Adipocyte (in vitro differentiated cells): Measurements from ENCODE around the gene CARD19.

Experiments
- DNase-seq: peaks from one replicate; pipeline ENCODE4 v3.0.0-alpha.2; 2015; ENCODE audit warnings: low read depth
- H3K27me3 ChIP-seq: replicated peaks from 2 replicates; pipeline ENCODE4 v1.7.0; 2013; ENCODE audit warnings: mild to moderate bottlenecking, low read length, moderate library complexity; ENCODE audit not compliant: control insufficient read depth, insufficient read depth
- H3K36me3 ChIP-seq: 2 replicates; pipeline ENCODE4 v1.7.0; 2013; ENCODE audit warnings: low read length, mild to moderate bottlenecking, moderate library complexity; ENCODE audit not compliant: control insufficient read depth, insufficient read depth, severe bottlenecking
- H3K4me1 ChIP-seq: 2 replicates; pipeline ENCODE4 v1.7.0; 2013; ENCODE audit warnings: mild to moderate bottlenecking, low read length, moderate library complexity; ENCODE audit not compliant: control insufficient read depth, insufficient read depth
- H3K4me3 ChIP-seq: 2 replicates; pipeline ENCODE4 v1.7.0; 2013; ENCODE audit warnings: mild to moderate bottlenecking, low read length, moderate library complexity
- H3K9ac ChIP-seq: 2 replicates; pipeline ENCODE4 v1.7.0; 2013; ENCODE audit warnings: mild to moderate bottlenecking, low read length, moderate library complexity
- H3K9me3 ChIP-seq: 2 replicates; pipeline ENCODE4 v1.7.0; 2013; ENCODE audit warnings: mild to moderate bottlenecking, low read length, moderate library complexity; ENCODE audit not compliant: control insufficient read depth

CARD19 gene

GRCh38 chr9:93057703-93058354 lies 38.2 kb upstream of the CARD19 start:
- Histone ChIP-seq H3K27me3 (peaks cover 4% of the 10 kb centered on the region), H3K9me3 (no peaks in the 10 kb centered on the region), H3K36me3 (no peaks in the 10 kb centered on the region), H3K4me1 (peaks cover 14% of the 10 kb centered on the region), H3K9ac (no peak overlapping the region), H3K4me3 (no peak overlapping the region)
- DNase-seq: no peak

GRCh38 chr9:93058355-93059010 lies 37.5 kb upstream of the CARD19 start, which contains the start of gene SUSD3:
Gene SUSD3 (plus strand): TSS chr9:93058701. CDS start chr9:93058743, 42 bp downstream.
- Histone ChIP-seq H3K4me1 (peaks cover 14% of the 10 kb centered on the region), H3K4me3 (peak within 1 kb of the TSS; percentile 33), H3K27me3 (peaks cover 4% of the 10 kb centered on the region), H3K9ac (no peak within 1 kb of the TSS), H3K36me3 (no peaks in the 10 kb centered on the region), H3K9me3 (no peaks in the 10 kb centered on the region)
- no peak for DNase-seq

DNA sequence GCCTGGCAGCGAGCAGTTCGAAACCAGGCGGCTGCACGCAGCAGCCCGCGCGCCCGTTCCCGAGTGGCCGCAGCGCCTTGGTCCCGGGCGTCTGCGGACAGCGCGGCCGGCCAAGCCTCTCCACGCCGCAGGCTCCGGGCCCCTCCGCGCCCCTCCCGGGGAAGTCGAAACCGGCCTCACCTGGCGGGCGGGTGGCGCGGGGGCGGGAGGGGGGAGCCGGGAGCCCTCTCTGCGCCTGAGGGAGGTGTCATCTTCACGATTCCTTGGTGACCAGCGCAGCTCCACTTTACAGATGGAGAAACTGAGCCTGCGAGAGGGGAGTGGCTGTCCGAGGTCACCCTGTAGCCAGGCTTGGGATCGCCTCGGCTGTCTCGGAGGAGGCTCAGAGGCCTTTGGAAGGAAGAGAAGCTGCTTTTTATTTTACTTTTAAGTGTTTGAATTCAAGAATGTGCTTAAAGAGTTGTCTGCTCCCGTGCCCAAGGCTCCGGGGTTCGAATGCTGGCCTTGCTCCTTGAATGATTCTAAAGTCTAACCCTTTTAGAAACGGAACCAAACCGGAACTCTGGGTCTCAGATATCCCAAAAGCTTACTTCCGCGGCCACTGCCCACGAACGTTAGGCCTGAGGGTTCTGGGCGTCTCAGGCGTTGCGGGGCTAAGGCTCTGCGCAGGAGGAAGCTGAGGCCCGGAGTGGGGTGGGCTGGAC lies 36.9 kb upstream of the CARD19 start:
- H3K9me3 ChIP-seq: no peaks in the 10 kb centered on the region
- no peak overlapping the region for H3K9ac ChIP-seq
- H3K4me3 ChIP-seq: peak overlapping the region; percentile 33
- DNase-seq: no peak
- H3K36me3 ChIP-seq: no peaks in the 10 kb centered on the region
- peaks cover 4% of the 10 kb centered on the region for H3K27me3 ChIP-seq
- peaks cover 14% of the 10 kb centered on the region for H3K4me1 ChIP-seq

DNA sequence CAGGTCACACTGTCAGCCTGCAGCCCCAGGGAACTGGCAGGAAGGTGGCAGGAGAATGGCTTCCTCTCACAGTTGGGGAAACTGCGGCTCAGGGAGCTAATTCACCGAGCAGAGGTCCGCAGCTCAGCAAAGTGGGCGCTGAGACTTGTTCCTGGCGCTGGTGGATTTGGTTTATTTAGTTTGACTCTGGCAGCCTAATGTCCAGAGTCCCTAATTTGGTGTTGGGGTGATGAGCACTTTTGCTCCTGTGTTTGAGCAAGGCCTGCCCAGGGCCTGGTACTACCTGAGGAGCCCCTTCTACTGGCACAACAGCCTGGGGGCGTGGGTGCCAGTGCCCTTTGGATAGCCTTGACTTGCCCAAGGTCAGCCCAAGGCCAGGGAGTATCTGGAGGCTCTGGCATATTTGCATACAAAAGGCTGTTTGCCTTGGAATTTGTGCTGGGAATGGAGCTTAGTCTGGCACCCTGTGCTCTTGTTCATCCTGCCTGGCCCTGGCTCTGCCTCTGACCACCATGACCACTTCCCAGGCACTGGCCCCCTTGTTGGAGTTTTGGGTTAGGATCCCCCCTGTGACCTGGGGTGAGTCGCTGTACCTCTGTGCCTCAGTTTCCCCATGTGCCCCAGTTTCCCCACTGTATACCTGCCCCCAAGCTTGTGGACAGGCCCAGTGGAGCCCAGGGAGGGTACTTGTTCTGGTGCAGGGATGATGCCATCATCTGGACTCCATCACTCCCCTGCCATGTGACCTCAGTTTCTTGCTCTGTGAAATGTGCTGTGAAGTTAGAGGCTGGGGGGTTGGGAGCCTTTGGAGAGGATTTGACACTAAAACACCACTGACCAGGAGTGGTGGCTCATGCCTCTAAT lies 36.1 kb upstream of the CARD19 start:
- no peaks in the 10 kb centered on the region for H3K9me3 ChIP-seq
- peaks cover 4% of the 10 kb centered on the region for H3K27me3 ChIP-seq
- H3K36me3 ChIP-seq: no peaks in the 10 kb centered on the region
- peaks cover 11% of the 10 kb centered on the region for H3K4me1 ChIP-seq
- DNase-seq: no peak
- no peak overlapping the region for H3K4me3 ChIP-seq
- no peak overlapping the region for H3K9ac ChIP-seq

DNA sequence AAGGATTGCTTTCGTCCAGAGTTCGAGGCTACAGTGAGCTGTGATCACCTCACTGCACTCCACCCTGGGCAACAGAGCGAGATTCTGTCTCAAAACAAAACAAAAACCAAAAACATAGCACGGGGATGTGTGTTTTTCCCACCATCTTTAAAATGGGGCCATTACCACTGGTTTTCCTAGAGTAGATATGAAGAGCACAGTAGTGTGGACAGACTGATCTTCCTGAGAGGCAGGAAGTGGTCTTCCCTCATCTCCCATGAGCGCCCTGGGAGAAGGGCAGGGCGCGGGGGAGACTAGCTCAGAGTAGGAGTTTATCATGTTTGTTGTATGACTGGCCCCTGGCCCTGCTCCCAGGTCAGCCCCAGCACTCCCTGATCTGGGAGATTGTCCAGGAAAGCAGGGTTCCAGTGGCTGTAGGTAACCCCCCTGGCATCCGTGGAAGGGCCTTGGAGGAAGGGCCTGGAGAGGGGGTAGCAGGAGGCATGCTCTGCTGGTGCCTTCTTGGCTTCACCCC lies 35.2 kb upstream of the CARD19 start:
- H3K9ac ChIP-seq: no peak overlapping the region
- peaks cover 4% of the 10 kb centered on the region for H3K27me3 ChIP-seq
- no peak for DNase-seq
- H3K9me3 ChIP-seq: no peaks in the 10 kb centered on the region
- peaks cover 11% of the 10 kb centered on the region for H3K4me1 ChIP-seq
- H3K36me3 ChIP-seq: no peaks in the 10 kb centered on the region
- no peak overlapping the region for H3K4me3 ChIP-seq

- H3K36me3 ChIP-seq: no peaks in the 10 kb centered on the region
- peaks cover 4% of the 10 kb centered on the region for H3K27me3 ChIP-seq
- no peak overlapping the region for H3K4me3 ChIP-seq
Observed at GRCh38 chr9:93061260-93061751, 34.7 kb upstream of the CARD19 start.

GRCh38 chr9:93061791-93062763 lies 33.9 kb upstream of the CARD19 start:
- Histone ChIP-seq H3K4me1 (peaks cover 14% of the 10 kb centered on the region), H3K4me3 (no peak overlapping the region), H3K36me3 (no peaks in the 10 kb centered on the region), H3K9me3 (no peaks in the 10 kb centered on the region), H3K9ac (no peak overlapping the region), H3K27me3 (peaks cover 4% of the 10 kb centered on the region)
- DNase-seq: no peak

More at GRCh38 chr9:93061260-93061751, 34.7 kb upstream of the CARD19 start:
- Histone ChIP-seq H3K9ac (no peak overlapping the region), H3K4me1 (peaks cover 11% of the 10 kb centered on the region), H3K9me3 (no peaks in the 10 kb centered on the region)
- DNase-seq: no peak

DNA sequence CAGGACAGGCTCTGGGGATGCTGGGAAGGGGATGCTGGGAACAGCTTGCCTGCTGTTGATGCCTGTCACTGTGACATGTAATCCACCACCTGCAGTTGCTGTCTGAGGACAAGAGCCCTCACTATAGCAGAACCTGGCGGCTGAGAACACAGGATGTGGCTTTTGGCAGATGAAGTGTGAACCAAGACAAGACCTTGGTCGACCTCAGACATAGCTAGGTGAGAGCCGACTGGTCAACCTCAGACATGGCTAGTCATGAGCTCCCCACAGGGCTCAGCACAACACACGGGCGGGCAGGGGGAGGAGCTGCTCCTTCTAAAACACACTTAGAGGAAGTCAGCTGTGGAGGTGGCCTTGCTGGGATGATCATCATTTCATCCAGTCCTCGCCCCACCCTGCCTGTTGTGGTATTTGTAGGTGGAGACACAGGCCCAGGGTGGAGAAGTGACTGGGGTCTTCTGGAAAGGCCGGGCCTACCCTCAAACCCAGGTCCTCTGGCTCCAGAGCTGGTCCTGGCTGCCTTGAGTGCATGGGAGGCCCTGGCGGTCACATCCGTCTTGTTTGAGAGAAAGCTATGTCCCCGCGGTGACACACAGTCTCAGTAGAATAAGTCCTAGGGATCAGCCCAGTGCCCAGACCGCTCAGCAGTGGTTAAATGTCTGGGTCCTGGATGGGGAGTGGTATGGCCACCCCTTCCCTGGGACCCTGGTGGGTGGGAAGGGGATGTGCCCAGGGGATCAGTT lies 31.5 kb upstream of the CARD19 start:
- no peaks in the 10 kb centered on the region for H3K36me3 ChIP-seq
- no peak overlapping the region for H3K4me3 ChIP-seq
- H3K27me3 ChIP-seq: peaks cover 4% of the 10 kb centered on the region
- DNase-seq: no peak
- peaks cover 15% of the 10 kb centered on the region for H3K4me1 ChIP-seq
- peaks cover 8% of the 10 kb centered on the region for H3K9me3 ChIP-seq
- H3K9ac ChIP-seq: no peak overlapping the region

- H3K4me1 ChIP-seq: peaks cover 15% of the 10 kb centered on the region
- H3K4me3 ChIP-seq: no peak overlapping the region
- no peaks in the 10 kb centered on the region for H3K36me3 ChIP-seq
- H3K27me3 ChIP-seq: peaks cover under 1% of the 10 kb centered on the region
- DNase-seq: no peak
- H3K9ac ChIP-seq: no peak overlapping the region
- H3K9me3 ChIP-seq: peaks cover 8% of the 10 kb centered on the region
Observed at GRCh38 chr9:93065135-93065720, 30.8 kb upstream of the CARD19 start.
